Osteocyte (in vitro differentiated cells): ENCODE measurements around the gene SH2D2A. TPM values are rescaled to one million over a fixed set of nuclear protein-coding genes. Genes with fewer than 3 reads are reported as not detected.
A peak's percentile ranks its signal among the peaks of the same experiment; 100 is the strongest.

Experiments used
- DNase-seq: peaks from one replicate; pipeline ENCODE4 v3.0.0; 2021; ENCODE audit warnings: mixed read lengths; ENCODE audit not compliant: unreplicated experiment; ENCODE audit errors: extremely low spot score
- H3K27ac Mint-ChIP-seq: one replicate; pipeline ENCODE4 v1.8.0; 2021; ENCODE audit warnings: mild to moderate bottlenecking, mixed read lengths; ENCODE audit not compliant: unreplicated experiment
- H3K27me3 Mint-ChIP-seq: one replicate; pipeline ENCODE4 v1.8.0; 2021; ENCODE audit warnings: mixed read lengths; ENCODE audit not compliant: unreplicated experiment
- H3K36me3 Mint-ChIP-seq: one replicate; pipeline ENCODE4 v1.8.0; 2021; ENCODE audit warnings: mixed read lengths; ENCODE audit not compliant: unreplicated experiment
- H3K4me1 Mint-ChIP-seq: one replicate; pipeline ENCODE4 v1.8.0; 2021; ENCODE audit warnings: mixed read lengths; ENCODE audit not compliant: unreplicated experiment
- H3K4me3 Mint-ChIP-seq: one replicate; pipeline ENCODE4 v1.8.0; 2021; ENCODE audit warnings: mild to moderate bottlenecking, moderate library complexity, mixed read lengths; ENCODE audit not compliant: unreplicated experiment
- H3K9me3 Mint-ChIP-seq: one replicate; pipeline ENCODE4 v1.8.0; 2021; ENCODE audit warnings: mixed read lengths; ENCODE audit not compliant: unreplicated experiment
- CTCF ChIP-seq: fragments of 200-600 bp; sonication (generic); IDR thresholded peaks from 2 replicates; pipeline ENCODE4 v1.5.0; 2021; ENCODE audit warnings: antibody characterized with exemption, mild to moderate bottlenecking, moderate library complexity
- total RNA-seq: library from RNA; stranded (reverse); gene quantifications from 2 replicates; pipeline ENCODE4 v1.2.1, GENCODE V29; 2021

The SH2D2A gene
- total RNA-seq, 1 donor from 2014 or later = not detected

- peaks cover 24% of the 10 kb centered on the region for H3K4me1 Mint-ChIP-seq
- peaks cover 2% of the 10 kb centered on the region for H3K36me3 Mint-ChIP-seq
- H3K9me3 Mint-ChIP-seq = no peaks in the 10 kb centered on the region
- DNase-seq = no peak
- no peak overlapping the region for H3K27ac Mint-ChIP-seq
- peaks cover 62% of the 10 kb centered on the region for H3K27me3 Mint-ChIP-seq
- no peak for TF ChIP-seq CTCF
- peak overlapping the region; percentile 70 for H3K4me3 Mint-ChIP-seq
These were observed 43.0 kb upstream of the SH2D2A start for GRCh38 chr1:156859523-156860112.

- Mint-ChIP-seq H3K27me3 (peaks cover 61% of the 10 kb centered on the region), H3K4me3 (peak within 1 kb of the TSS; percentile 70), H3K9me3 (no peaks in the 10 kb centered on the region), H3K36me3 (no peaks in the 10 kb centered on the region), H3K4me1 (peaks cover 24% of the 10 kb centered on the region), H3K27ac (no peak within 1 kb of the TSS)
- no peak for TF ChIP-seq CTCF
- DNase-seq = no peak
These were observed 42.4 kb upstream of the SH2D2A start, which contains the start of gene INSRR for GRCh38 chr1:156858959-156859522. Gene INSRR, minus strand, starts transcription at chr1:156859117. Its CDS starts 496 bp downstream, at chr1:156858621.

- no peak for TF ChIP-seq CTCF
- peak overlapping the region; percentile 61 for H3K4me3 Mint-ChIP-seq
- DNase-seq = no peak
- H3K4me1 Mint-ChIP-seq = peaks cover 24% of the 10 kb centered on the region
- no peak overlapping the region for H3K27ac Mint-ChIP-seq
- H3K27me3 Mint-ChIP-seq = peaks cover 60% of the 10 kb centered on the region
- no peaks in the 10 kb centered on the region for H3K9me3 Mint-ChIP-seq
- no peaks in the 10 kb centered on the region for H3K36me3 Mint-ChIP-seq
These were observed 41.9 kb upstream of the SH2D2A start for GRCh38 chr1:156858555-156858956.

GRCh38 chr1:156857532-156857931 is 40.9 kb upstream of the SH2D2A start:
- Mint-ChIP-seq H3K27ac (no peak overlapping the region), H3K36me3 (no peaks in the 10 kb centered on the region), H3K4me3 (no peak overlapping the region), H3K9me3 (no peaks in the 10 kb centered on the region), H3K4me1 (peaks cover 25% of the 10 kb centered on the region), H3K27me3 (peaks cover 59% of the 10 kb centered on the region)
- TF ChIP-seq CTCF = no peak
- DNase-seq = no peak

GRCh38 chr1:156856282-156856785 is 39.7 kb upstream of the SH2D2A start:
- H3K27me3 Mint-ChIP-seq = peaks cover 49% of the 10 kb centered on the region

More at GRCh38 chr1:156856282-156856785, 39.7 kb upstream of the SH2D2A start:
- no peak for TF ChIP-seq CTCF
- no peak overlapping the region for H3K4me3 Mint-ChIP-seq
- no peaks in the 10 kb centered on the region for H3K9me3 Mint-ChIP-seq
- H3K36me3 Mint-ChIP-seq = no peaks in the 10 kb centered on the region
- DNase-seq = no peak
- no peak overlapping the region for H3K27ac Mint-ChIP-seq
- H3K4me1 Mint-ChIP-seq = peaks cover 28% of the 10 kb centered on the region
